GM23248 (cell line): ENCODE data around the gene MAPK11.

Source experiments
- EZH2 ChIP-seq: fragments of 200-600 bp; sonication (generic); IDR thresholded peaks from 2 replicates; pipeline ENCODE4 v1.6.1; 2018; ENCODE audit warnings: antibody characterized with exemption, mild to moderate bottlenecking; ENCODE audit not compliant: insufficient read depth, poor library complexity, severe bottlenecking
- EZH2phosphoT487 ChIP-seq: fragments of 200-600 bp; sonication (generic); IDR thresholded peaks from 2 replicates; pipeline ENCODE4 v1.6.1; 2018; ENCODE audit warnings: antibody characterized with exemption, moderate library complexity, mild to moderate bottlenecking, low read depth; ENCODE audit not compliant: insufficient read depth

DNA sequence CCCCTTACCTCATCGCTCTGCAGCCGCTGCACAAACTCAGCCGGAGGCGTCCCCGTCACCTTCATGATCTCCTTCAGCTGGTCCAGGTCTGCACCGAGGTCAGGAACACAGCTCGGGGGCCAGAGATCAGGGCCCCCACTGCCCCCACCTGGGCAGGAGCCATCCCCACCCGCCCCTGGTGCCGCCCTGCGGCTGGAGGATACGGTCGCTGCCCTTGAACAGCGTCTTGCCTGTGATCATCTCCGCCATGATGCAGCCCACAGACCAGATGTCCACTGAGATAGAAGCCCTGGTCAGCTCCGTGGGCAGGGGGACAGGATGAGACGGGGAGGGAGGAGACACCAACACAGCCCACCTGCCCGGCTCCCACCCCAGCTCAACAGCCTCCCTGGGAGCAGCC, 14.6 kb downstream of the MAPK11 start:
- TF ChIP-seq EZH2phosphoT487 (no peak), EZH2 (no peak)
